Pons (tissue), 1 donor: ENCODE data around the gene XAGE2.
"Not testable (repeated sequence)": the region's sequence is repeated elsewhere in the genome, so short reads cannot be mapped to it uniquely, and the experiment has no call there.

ENCODE experiments used
- DNase-seq: peaks from one replicate; pipeline ENCODE4 v3.0.0-alpha.2; 2016; ENCODE audit warnings: low spot score

The XAGE2 gene

DNA sequence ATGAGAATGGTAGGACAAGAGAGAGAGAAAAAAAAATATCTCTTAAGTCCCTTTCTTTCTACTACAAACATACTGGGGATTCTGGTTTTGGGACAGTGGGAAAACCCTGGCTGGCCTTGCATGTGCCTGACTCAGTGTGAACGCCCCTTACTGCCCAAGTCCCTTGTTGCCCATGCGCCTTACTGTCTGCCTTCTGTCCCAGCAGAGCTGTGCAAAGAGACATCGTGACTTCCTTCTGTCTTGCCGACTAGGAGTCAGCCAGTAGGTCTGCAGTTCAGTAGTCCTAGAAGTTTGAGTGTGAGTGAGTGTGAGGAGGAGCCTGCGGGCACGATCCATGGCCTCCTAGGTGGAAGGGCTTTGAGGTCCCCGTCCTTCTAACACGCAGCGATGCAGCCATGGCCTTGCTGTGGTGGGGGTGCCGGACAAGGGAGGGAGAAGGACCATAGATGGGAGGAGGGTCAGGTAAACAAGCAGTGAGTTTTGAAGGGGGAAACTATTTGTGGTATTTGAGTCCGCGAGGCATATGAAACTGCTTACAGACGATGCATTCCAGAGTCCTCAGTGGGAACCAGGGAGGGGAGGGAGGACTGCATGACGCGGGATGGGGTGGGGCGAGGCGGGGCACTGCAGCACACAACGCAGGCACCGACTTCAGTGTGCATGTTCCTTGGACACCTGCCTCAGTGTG, at the start of gene XAGE2:
Gene XAGE2 (plus strand): TSS at position 654 of the 688 bp plus-strand sequence. CDS start 994 bp downstream, outside the sequence.
- no peak for DNase-seq

DNA sequence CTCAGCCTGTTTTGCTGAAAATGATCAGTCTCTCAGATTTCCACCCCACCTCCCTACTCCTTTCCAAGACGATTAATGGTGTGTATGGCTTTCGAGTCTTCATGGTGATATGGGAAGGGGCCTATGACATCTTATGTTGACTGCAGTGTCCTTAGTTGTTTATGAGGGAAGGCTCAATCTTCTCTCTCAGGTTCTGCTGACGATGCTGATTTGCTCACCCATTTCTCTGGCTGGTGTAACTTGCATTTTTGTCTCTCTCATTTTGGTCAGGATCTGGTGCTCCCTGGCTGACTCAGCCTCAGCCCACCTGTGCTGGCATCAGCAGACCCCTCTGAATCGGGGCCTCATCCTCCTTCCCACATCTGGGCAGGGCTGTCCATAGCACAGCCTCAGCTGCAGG, 31.4 kb upstream of the XAGE2 start:
- no peak for DNase-seq

DNA sequence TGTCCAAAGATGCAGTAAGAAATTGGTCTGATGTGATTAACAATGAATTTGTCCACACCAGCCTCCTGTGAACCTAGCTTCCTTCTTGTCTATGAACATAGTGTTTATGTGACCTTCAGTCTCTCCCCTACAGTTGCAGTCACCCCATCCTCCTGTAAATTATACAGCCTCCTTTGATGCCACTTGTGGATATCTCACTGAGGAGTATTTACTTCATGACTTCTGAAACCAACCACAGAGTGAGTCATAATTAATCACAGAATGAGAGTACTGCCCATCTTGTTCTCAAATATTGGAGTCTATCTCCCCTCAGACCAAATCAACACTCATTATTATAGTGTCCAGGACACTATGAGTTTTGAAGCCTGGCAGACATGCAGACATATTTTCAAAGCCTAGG, 27.3 kb upstream of the XAGE2 start:
- DNase-seq: no peak

GRCh38 chrX:52343131-52343530, 25.7 kb upstream of the XAGE2 start:
- not testable (repeated sequence) for DNase-seq

GRCh38 chrX:52345402-52345801, 23.4 kb upstream of the XAGE2 start:
- peak; percentile 1 for DNase-seq

DNA sequence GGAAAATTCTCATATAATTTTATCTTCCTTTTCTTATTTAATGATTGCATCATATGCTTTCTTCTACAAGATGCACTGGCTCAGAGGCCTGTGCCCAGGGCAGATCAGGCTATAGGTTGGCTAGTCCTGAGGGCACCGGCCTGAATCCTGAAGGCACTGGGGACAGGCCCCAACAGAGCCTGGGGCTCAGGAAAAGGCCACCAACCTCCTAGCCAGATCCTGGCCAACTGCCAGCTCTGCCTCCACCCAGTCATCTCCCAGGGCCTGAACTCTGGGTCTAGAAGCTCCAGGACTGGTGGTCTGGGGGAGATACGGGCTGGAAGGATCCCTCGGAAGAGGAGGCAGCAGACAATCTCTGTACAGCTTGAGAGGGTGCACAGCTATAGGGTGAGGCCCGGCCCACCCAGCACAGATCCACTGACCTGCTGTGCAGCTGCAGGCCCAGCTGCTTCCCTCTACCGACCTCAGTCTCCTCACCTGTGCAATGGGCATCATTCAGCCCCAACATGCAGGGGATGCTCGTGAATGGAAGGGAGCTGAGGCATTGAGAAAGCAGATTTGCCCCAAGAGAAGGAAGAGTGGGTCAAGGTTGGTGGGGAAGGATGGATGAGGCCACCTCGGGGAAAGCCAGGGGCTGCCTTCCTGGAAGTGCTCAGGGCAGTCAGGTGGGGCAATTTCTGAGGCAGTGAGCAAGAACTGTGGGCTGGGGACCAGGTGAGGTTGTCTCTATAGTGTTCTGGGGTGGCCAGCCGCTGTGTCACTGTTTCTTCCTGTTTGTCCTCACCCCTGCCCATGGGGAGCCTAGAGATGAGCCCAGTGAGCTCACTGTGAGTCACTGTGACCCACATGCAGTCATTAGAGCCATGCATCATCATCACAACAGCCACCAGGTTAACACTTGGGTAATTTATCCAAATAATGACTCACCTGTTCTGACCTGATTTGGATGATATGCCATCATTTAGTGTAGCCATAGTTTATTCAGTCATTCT, 22.4 kb upstream of the XAGE2 start:
- DNase-seq: no peak

DNA sequence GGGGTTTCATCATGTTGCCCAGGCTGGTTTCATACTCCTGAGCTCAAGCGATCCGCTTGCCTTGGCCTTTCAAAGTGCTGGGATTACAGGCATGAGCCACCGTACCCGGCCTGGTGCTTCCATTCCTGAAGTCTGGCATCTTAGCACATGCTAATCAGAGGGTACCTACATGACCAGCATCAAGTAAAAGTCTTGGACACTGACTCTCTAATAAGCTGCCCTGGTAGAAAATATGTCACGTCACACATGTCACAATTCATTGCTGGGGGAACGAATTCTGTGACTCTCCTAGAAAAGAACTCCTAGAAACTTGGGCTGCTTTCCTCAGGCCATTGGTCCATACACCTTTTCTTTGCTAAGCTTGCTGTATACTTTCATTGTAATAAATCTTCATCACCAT, 19.1 kb upstream of the XAGE2 start:
- DNase-seq: no peak

DNA sequence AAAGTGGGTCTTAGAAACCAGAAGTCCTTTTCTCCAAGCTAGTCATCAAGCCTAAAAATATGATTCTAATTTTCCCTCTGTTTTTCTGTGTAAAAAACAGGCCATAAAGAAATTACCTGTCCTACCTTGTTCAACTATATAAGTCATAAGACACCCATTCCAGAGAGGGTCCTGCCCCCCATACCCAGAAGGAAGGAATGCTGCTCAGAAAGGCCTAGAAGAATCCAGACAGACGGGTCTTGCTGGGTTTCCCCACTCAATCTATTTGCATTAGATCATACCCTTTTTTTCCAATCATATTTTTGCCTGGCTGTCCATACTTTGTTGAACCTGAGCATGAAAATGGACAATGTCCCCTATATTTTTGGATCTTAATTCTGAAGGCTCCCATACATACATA, 16.3 kb upstream of the XAGE2 start:
- no peak for DNase-seq

DNA sequence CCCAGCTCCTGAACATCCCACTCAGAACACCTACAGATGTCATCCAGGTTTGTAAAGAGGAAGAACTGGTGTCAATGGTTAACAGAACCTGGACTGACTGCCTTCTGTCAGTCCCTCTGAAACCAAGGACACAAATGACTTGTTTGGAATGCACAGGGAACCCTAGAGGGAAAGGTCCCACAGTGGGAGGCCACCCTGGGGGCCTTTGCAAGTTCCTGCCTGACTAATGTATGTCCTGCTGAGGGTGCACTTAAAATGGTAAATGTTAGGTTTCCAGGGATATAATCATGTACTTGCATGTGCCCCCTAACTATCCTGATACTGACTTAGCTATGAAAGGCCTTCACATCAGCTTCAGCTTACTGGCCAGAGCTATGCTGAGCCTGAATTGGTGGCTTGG, 15.0 kb upstream of the XAGE2 start:
- no peak for DNase-seq

DNA sequence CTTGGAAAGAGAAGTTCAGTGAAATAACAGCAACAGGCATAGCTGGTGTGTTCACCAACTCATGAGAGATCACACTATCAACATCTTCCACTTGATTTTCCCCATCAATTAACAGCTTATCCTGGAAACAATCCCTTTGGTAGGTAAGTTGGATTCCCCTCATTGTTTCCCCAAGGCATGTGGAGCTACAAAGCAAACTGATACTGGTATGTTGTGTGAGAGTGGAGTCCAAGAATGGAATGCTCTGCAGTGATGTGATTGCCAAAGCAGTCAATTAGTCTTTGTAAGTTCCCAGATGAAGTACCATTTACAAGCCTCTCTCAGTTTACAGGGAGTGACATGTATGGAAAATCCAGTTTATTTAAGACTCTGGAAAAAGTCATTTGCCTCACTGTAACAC, 13.7 kb upstream of the XAGE2 start:
- no peak for DNase-seq

- no peak for DNase-seq
These were observed 9.1 kb upstream of the XAGE2 start for GRCh38 chrX:52359614-52360232.

GRCh38 chrX:52361941-52362340, 6.9 kb upstream of the XAGE2 start:
- DNase-seq: no peak

- no peak for DNase-seq
These were observed 5.5 kb upstream of the XAGE2 start for GRCh38 chrX:52363247-52363883.

GRCh38 chrX:52378870-52379269, 10.0 kb downstream of the XAGE2 start:
- no peak for DNase-seq

GRCh38 chrX:52380993-52381392, 12.2 kb downstream of the XAGE2 start:
- no peak for DNase-seq

- DNase-seq: no peak
These were observed 41.9 kb downstream of the XAGE2 start for GRCh38 chrX:52410439-52411394.

DNA sequence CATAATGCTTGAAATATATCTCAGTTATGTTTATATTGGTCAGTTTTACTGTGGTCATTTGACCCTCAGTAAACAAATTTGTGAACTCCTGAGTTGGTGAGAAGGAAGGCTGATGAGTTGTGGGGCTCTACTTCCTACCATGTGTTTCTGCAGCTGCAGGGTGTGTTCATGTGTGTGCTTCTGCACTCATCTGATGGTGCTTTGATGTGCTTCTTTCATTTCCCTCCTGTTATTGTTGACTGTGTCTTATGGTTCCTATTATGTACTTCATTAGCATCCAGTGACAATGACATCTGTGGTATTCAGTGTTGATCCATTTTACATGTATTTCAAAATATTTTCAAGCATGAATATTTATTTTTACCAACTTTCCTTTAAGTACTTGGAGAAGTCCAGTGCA, 46.5 kb downstream of the XAGE2 start:
- no peak for DNase-seq

GRCh38 chrX:52416816-52417215, 48.0 kb downstream of the XAGE2 start:
- no peak for DNase-seq

DNA sequence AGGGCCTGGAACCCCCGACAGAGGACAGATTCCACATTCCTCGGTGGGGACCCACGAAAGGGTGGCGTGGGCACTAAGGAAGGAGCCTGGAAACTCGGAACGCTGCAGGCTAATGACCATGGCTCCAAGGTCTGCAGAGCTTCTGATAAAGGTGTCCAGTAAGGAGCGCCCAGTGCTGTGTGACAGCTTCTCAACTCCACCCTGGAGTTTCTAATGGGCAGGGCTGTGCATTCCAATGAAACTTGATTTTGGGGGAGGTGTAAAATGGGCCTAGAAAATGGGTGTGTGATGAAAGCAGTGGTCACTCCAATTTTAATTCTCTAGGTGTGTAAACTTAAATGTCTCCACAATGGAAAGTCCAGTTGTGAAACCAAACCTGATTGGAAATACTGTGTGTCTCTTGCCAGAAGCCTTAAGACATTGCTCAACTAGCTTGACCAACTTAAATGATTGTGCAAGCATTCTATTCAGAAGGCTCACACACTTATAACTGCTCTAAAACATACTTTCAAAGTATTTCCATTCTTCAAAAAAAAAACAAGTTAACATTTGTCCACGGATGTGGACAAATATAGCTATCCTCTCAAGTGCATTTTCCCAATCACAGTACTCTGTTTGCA, 52.1 kb downstream of the XAGE2 start:
- DNase-seq: no peak

DNA sequence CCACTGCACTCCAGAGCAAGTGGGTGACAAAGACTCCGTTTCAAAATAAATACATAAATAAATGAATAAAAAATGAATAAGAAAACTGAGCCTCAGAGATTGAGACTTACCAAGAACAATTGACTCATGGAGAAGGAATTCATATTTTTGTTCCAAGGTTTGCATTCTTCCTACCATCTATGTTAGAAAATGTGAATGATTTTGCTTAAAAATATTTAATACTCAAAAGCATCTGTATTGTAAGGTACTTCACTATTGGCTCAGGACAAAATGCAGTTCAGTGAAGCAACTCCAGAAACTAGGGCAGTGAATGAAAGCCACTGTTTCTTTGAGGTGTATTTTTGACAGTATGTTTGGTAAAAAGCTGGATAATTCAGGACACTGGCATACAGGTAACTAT, 54.1 kb downstream of the XAGE2 start:
- DNase-seq: no peak

GRCh38 chrX:52424656-52425055, 55.8 kb downstream of the XAGE2 start:
- no peak for DNase-seq
